Measurements from ENCODE around the gene GRM8. TPM values are rescaled to one million over a fixed set of nuclear protein-coding genes. Genes with fewer than 3 reads are reported as not detected.

The GRM8 gene
- total RNA-seq, 1 donor from 2014 or later = 2.2 TPM

DNA sequence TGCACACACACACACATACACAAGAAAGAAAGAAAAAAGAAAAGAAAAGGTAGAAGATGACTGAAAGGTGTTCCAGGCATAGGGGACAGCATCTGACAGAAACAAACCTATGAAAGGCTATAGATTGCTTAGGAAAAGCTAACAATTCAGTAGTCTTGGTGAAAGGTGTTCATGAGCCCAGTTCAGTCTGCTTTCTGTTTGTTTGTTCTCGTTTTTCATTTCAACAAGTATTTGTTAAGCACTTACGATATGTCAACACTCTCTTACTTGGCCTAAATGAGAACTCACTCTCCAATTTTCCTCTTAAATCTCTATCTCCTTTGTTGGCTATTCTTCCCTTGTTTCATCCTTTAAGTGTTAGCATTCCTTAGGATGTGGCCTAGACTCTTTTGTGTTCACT is 133.2 kb downstream of the GRM8 start:
- Histone ChIP-seq H3K79me2 (ENCODE audit: insufficient read depth, low read length) (no peaks in the 10 kb centered on the region), H3K27me3 (ENCODE audit: insufficient read depth, low read length) (no peaks in the 10 kb centered on the region), H3K36me3 (ENCODE audit: insufficient read depth, low read length) (no peaks in the 10 kb centered on the region), H3K27ac (ENCODE audit: low read depth, low read length) (no peak overlapping the region), H3K4me2 (ENCODE audit: low read length) (no peak overlapping the region), H3K4me1 (ENCODE audit: insufficient read depth, low read length) (no peaks in the 10 kb centered on the region), H3K9ac (ENCODE audit: low read length) (no peak overlapping the region), H3K9me3 (ENCODE audit: insufficient read depth, low read depth, low read length) (no peaks in the 10 kb centered on the region), H3K4me3 (ENCODE audit: insufficient read depth, low read depth, low read length) (no peak overlapping the region), H4K20me1 (ENCODE audit: insufficient read depth, low read length) (no peaks in the 10 kb centered on the region), H2AFZ (ENCODE audit: low read depth, low read length) (no peak overlapping the region)
- DNase-seq (ENCODE audit: low read depth) (no peak), FAIRE-seq (no peak)
- no peaks in the 10 kb centered on the region for H3K9me3 Mint-ChIP-seq (ENCODE audit: unreplicated experiment)
- peaks cover 6% of the 10 kb centered on the region for H3K4me1 Mint-ChIP-seq (ENCODE audit: low read depth, unreplicated experiment)
- no peak overlapping the region for H3K4me3 Mint-ChIP-seq (ENCODE audit: unreplicated experiment)
- no peak overlapping the region for H3K27ac Mint-ChIP-seq (ENCODE audit: unreplicated experiment)
- H3K36me3 Mint-ChIP-seq (ENCODE audit: low read depth, unreplicated experiment) = no peaks in the 10 kb centered on the region
- TF ChIP-seq, protein P1, sequence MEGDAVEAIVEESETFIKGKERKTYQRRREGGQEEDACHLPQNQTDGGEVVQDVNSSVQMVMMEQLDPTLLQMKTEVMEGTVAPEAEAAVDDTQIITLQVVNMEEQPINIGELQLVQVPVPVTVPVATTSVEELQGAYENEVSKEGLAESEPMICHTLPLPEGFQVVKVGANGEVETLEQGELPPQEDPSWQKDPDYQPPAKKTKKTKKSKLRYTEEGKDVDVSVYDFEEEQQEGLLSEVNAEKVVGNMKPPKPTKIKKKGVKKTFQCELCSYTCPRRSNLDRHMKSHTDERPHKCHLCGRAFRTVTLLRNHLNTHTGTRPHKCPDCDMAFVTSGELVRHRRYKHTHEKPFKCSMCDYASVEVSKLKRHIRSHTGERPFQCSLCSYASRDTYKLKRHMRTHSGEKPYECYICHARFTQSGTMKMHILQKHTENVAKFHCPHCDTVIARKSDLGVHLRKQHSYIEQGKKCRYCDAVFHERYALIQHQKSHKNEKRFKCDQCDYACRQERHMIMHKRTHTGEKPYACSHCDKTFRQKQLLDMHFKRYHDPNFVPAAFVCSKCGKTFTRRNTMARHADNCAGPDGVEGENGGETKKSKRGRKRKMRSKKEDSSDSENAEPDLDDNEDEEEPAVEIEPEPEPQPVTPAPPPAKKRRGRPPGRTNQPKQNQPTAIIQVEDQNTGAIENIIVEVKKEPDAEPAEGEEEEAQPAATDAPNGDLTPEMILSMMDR (IDR thresholded peaks at IDR 0.05; ENCODE audit: insufficient read depth, low read depth, low read length) = no peak
- TF ChIP-seq EZH2 (IDR thresholded peaks at IDR 0.05; ENCODE audit: insufficient read depth, low read length) = no peak
- peaks cover 2% of the 10 kb centered on the region for H3K27me3 Mint-ChIP-seq (ENCODE audit: low read depth, unreplicated experiment)

DNA sequence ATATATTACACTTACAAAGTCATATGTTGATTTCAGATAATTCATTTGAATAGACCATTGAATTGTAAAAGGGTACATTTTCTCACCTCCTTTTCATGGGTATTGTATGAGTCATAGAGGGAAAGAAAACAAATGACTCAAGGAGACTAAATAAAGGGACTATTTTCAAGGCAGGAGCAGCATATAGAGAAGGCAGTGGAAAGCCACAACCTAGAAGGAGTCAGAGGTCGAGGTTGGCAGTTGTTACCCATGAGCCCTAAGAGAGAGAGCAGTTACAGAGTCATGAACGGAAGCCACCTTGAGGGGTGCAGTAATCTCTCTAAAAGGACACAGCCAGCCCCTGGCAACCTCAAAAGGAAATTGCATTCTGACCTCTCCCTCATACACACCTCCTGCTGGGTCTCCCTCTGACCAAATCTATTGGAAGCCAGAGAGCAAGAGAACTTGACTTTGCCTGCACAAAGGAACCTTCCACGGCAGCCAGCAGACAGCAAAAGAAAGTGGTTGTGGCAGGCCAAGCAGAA is 137.9 kb downstream of the GRM8 start:
- no peaks in the 10 kb centered on the region for H3K27me3 ChIP-seq (ENCODE audit: insufficient read depth, low read length)
- H3K9me3 ChIP-seq (ENCODE audit: insufficient read depth, low read depth, low read length) = no peaks in the 10 kb centered on the region
- no peak for TF ChIP-seq EZH2 (IDR thresholded peaks at IDR 0.05; ENCODE audit: insufficient read depth, low read length)
- TF ChIP-seq, protein P1 (IDR thresholded peaks at IDR 0.05; ENCODE audit: insufficient read depth, low read depth, low read length) = no peak
- Mint-ChIP-seq H3K36me3 (ENCODE audit: low read depth, unreplicated experiment) (no peaks in the 10 kb centered on the region), H3K4me1 (ENCODE audit: low read depth, unreplicated experiment) (peaks cover 11% of the 10 kb centered on the region), H3K27me3 (ENCODE audit: low read depth, unreplicated experiment) (peaks cover 6% of the 10 kb centered on the region), H3K27ac (ENCODE audit: unreplicated experiment) (no peak overlapping the region), H3K9me3 (ENCODE audit: unreplicated experiment) (no peaks in the 10 kb centered on the region), H3K4me3 (ENCODE audit: unreplicated experiment) (no peak overlapping the region)
- no peak for FAIRE-seq
- no peaks in the 10 kb centered on the region for H3K79me2 ChIP-seq (ENCODE audit: insufficient read depth, low read length)
- no peak overlapping the region for H3K9ac ChIP-seq (ENCODE audit: low read length)
- no peak overlapping the region for H2AFZ ChIP-seq (ENCODE audit: low read depth, low read length)
- no peaks in the 10 kb centered on the region for H3K4me1 ChIP-seq (ENCODE audit: insufficient read depth, low read length)
- H4K20me1 ChIP-seq (ENCODE audit: insufficient read depth, low read length) = no peaks in the 10 kb centered on the region
- DNase-seq (ENCODE audit: low read depth) = no peak
- H3K27ac ChIP-seq (ENCODE audit: low read depth, low read length) = no peak overlapping the region
- H3K4me2 ChIP-seq (ENCODE audit: low read length) = no peak overlapping the region
- no peaks in the 10 kb centered on the region for H3K36me3 ChIP-seq (ENCODE audit: insufficient read depth, low read length)
- no peak overlapping the region for H3K4me3 ChIP-seq (ENCODE audit: insufficient read depth, low read depth, low read length)

DNA sequence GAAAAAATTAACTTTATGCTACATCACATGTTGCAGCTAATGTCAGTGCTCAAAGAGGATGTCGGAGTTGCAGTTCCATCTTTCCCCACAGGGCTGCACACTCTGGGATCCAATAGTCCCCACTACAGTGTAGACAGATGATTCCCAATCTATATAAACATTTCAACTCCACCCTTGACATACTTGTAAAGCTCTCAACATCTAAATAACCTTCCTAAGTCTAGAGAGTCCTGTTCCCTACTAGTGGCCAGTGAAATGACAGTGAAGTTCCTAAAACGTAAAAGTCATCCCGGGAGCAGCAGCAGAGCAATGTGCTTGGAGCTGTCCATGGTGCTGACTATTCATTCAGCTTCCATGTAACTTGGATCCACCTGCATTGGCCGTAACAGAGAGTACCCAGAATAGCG is 145.1 kb downstream of the GRM8 start:
- H3K27ac ChIP-seq (ENCODE audit: low read depth, low read length) = no peak overlapping the region
- Mint-ChIP-seq H3K36me3 (ENCODE audit: low read depth, unreplicated experiment) (no peaks in the 10 kb centered on the region), H3K9me3 (ENCODE audit: unreplicated experiment) (no peaks in the 10 kb centered on the region), H3K27ac (ENCODE audit: unreplicated experiment) (no peak overlapping the region), H3K4me1 (ENCODE audit: low read depth, unreplicated experiment) (no peaks in the 10 kb centered on the region), H3K27me3 (ENCODE audit: low read depth, unreplicated experiment) (peaks cover 15% of the 10 kb centered on the region), H3K4me3 (ENCODE audit: unreplicated experiment) (no peak overlapping the region)
- no peaks in the 10 kb centered on the region for H4K20me1 ChIP-seq (ENCODE audit: insufficient read depth, low read length)
- H3K9ac ChIP-seq (ENCODE audit: low read length) = no peak overlapping the region
- DNase-seq (ENCODE audit: low read depth) (peak; percentile 20), FAIRE-seq (peak; percentile 37)
- H2AFZ ChIP-seq (ENCODE audit: low read depth, low read length) = no peak overlapping the region
- TF ChIP-seq, protein P1 (IDR thresholded peaks at IDR 0.05; ENCODE audit: insufficient read depth, low read depth, low read length) = peak; percentile 37
- TF ChIP-seq EZH2 (IDR thresholded peaks at IDR 0.05; ENCODE audit: insufficient read depth, low read length) = no peak
- no peaks in the 10 kb centered on the region for H3K9me3 ChIP-seq (ENCODE audit: insufficient read depth, low read depth, low read length)
- no peaks in the 10 kb centered on the region for H3K36me3 ChIP-seq (ENCODE audit: insufficient read depth, low read length)
- no peaks in the 10 kb centered on the region for H3K79me2 ChIP-seq (ENCODE audit: insufficient read depth, low read length)
- no peaks in the 10 kb centered on the region for H3K4me1 ChIP-seq (ENCODE audit: insufficient read depth, low read length)
- no peak overlapping the region for H3K4me3 ChIP-seq (ENCODE audit: insufficient read depth, low read depth, low read length)
- H3K4me2 ChIP-seq (ENCODE audit: low read length) = no peak overlapping the region
- H3K27me3 ChIP-seq (ENCODE audit: insufficient read depth, low read length) = no peaks in the 10 kb centered on the region

Data from astrocyte (in vitro differentiated cells and primary cell).